GM18951 (cell line): ENCODE results near the gene SLC30A2.

Experiments
- POLR2A ChIP-seq: IDR thresholded peaks from 4 replicates; pipeline ENCODE4 v1.6.1; 2011; ENCODE audit warnings: mild to moderate bottlenecking; ENCODE audit not compliant: insufficient read length, insufficient read depth; ENCODE audit errors: extremely low read depth
- in situ Hi-C: fragments of 300-500 bp; cut with MboI; formaldehyde crosslinking; loops from one replicate; pipeline ENCODE4 v1.12.0; 2022; ENCODE audit warnings: low sequenced_read_pairs, mixed read lengths, inconsistent platforms; ENCODE audit not compliant: unreplicated experiment

Gene SLC30A2

GRCh38 chr1:26079960-26080814 lies 34.3 kb upstream of the SLC30A2 start:
- in situ Hi-C loops: no loop called here
- no peak for TF ChIP-seq POLR2A

GRCh38 chr1:26079178-26079563 lies 33.3 kb upstream of the SLC30A2 start:
- TF ChIP-seq POLR2A: no peak
- in situ Hi-C loops: no loop called here

- in situ Hi-C loops: no loop called here
- TF ChIP-seq POLR2A: no peak
Observed at GRCh38 chr1:26078286-26079177, 32.6 kb upstream of the SLC30A2 start.

- in situ Hi-C loops: no loop called here
- TF ChIP-seq POLR2A: no peak
Observed at GRCh38 chr1:26077524-26077923, 31.6 kb upstream of the SLC30A2 start.

GRCh38 chr1:26075421-26076144 lies 29.7 kb upstream of the SLC30A2 start:
- no peak for TF ChIP-seq POLR2A
- in situ Hi-C loops: no loop called here

GRCh38 chr1:26072305-26072704 lies 26.4 kb upstream of the SLC30A2 start:
- no peak for TF ChIP-seq POLR2A
- in situ Hi-C loops: no loop called here

- TF ChIP-seq POLR2A: no peak
- in situ Hi-C loops: no loop called here
Observed at GRCh38 chr1:26070963-26071342, 25.0 kb upstream of the SLC30A2 start.

GRCh38 chr1:26070296-26070962 lies 24.5 kb upstream of the SLC30A2 start:
- in situ Hi-C loops: no loop called here
- no peak for TF ChIP-seq POLR2A

GRCh38 chr1:26069941-26070295 lies 24.0 kb upstream of the SLC30A2 start:
- in situ Hi-C loops: no loop called here
- no peak for TF ChIP-seq POLR2A

- TF ChIP-seq POLR2A: no peak
- in situ Hi-C loops: no loop called here
Observed at GRCh38 chr1:26067432-26067911, 21.6 kb upstream of the SLC30A2 start, which contains the start of gene TRIM63. TSS of gene TRIM63 (minus strand) at chr1:26067630. CDS start at chr1:26067494, 136 bp downstream.

- TF ChIP-seq POLR2A: no peak
- in situ Hi-C loops: no loop called here
Observed at GRCh38 chr1:26066857-26067256, 20.9 kb upstream of the SLC30A2 start.

- no peak for TF ChIP-seq POLR2A
- in situ Hi-C loops: no loop called here
Observed at GRCh38 chr1:26066160-26066559, 20.2 kb upstream of the SLC30A2 start.
